SU-DHL-6 (cell line): Measurements from ENCODE around the gene ADAD2.

Source experiments
- H2AFZ ChIP-seq: fragments of 200-600 bp; sonication (generic); 2 replicates; pipeline ENCODE4 v1.6.1; 2014; ENCODE audit warnings: low read depth, mild to moderate bottlenecking, moderate library complexity, mixed read lengths, antibody characterized with exemption, low read length; ENCODE audit not compliant: severe bottlenecking
- H3F3A ChIP-seq: fragments of 200-600 bp; shearing (Covaris generic); 2 replicates; pipeline ENCODE4 v1.6.0; 2016; ENCODE audit warnings: antibody characterized with exemption, mild to moderate bottlenecking; ENCODE audit not compliant: insufficient read depth
- H3K27ac ChIP-seq: fragments of 200-600 bp; sonication (generic); 2 replicates; pipeline ENCODE4 v1.5.1; 2016; ENCODE audit warnings: low read depth, mild to moderate bottlenecking, low read length, moderate library complexity, mixed read lengths
- H3K27me3 ChIP-seq: fragments of 200-600 bp; sonication (generic), shearing (Covaris generic); 2 replicates; pipeline ENCODE4 v1.6.0; 2014; ENCODE audit warnings: mild to moderate bottlenecking, low read length
- H3K36me3 ChIP-seq: fragments of 200-600 bp; sonication (generic); 2 replicates; pipeline ENCODE4 v1.6.1; 2014; ENCODE audit warnings: mild to moderate bottlenecking, low read length, mixed read lengths
- H3K4me2 ChIP-seq: fragments of 300-600, 200-600 bp; shearing (Covaris generic), sonication (generic); 2 replicates; pipeline ENCODE4 v1.6.0; 2014; ENCODE audit warnings: low read length, low read depth, mild to moderate bottlenecking; ENCODE audit not compliant: poor library complexity, severe bottlenecking
- H3K4me3 ChIP-seq: fragments of 200-600 bp; sonication (generic); 2 replicates; pipeline ENCODE4 v1.5.1; 2014; ENCODE audit warnings: antibody characterized with exemption, low read length, mild to moderate bottlenecking, mixed read lengths; ENCODE audit not compliant: insufficient read depth, poor library complexity, severe bottlenecking
- H3K79me2 ChIP-seq: fragments of 200-600 bp; sonication (generic); 2 replicates; pipeline ENCODE4 v1.6.1; 2014; ENCODE audit warnings: mild to moderate bottlenecking, low read length, moderate library complexity; ENCODE audit not compliant: insufficient read depth
- H3K9ac ChIP-seq: fragments of 200-600 bp; sonication (generic); 2 replicates; pipeline ENCODE4 v1.7.0; 2014; ENCODE audit warnings: mild to moderate bottlenecking, low read length
- H3K9me2 ChIP-seq: fragments of 200-600 bp; sonication (generic); replicated peaks from 2 replicates; pipeline ENCODE4 v1.6.1; 2014; ENCODE audit warnings: low read length; ENCODE audit not compliant: insufficient read depth
- H3K9me3 ChIP-seq: fragments of 200-600 bp; sonication (generic); 2 replicates; pipeline ENCODE4 v1.6.1; 2014; ENCODE audit warnings: low read length, mixed read lengths; ENCODE audit not compliant: insufficient read depth
- H4K20me1 ChIP-seq: fragments of 200-600 bp; sonication (generic); 2 replicates; pipeline ENCODE4 v1.6.1; 2014; ENCODE audit warnings: low read depth, mild to moderate bottlenecking, antibody characterized with exemption, low read length, moderate library complexity, mixed read lengths
- CTCF ChIP-seq: fragments of 200-600 bp; sonication (generic); IDR thresholded peaks from one replicate; pipeline ENCODE4 v1.5.1; 2017; ENCODE audit warnings: antibody characterized with exemption, mild to moderate bottlenecking, low read length, moderate library complexity; ENCODE audit not compliant: insufficient read depth, poor library complexity, severe bottlenecking
- EZH2phosphoT487 ChIP-seq: fragments of 200-600 bp; sonication (generic), shearing (Covaris generic); conservative IDR thresholded peaks from 2 replicates; pipeline ENCODE4 v1.6.1; 2018; ENCODE audit warnings: mild to moderate bottlenecking, antibody characterized with exemption, low read length, moderate library complexity, mixed read lengths

The ADAD2 gene

GRCh38 chr16:84183572-84183875, 7.4 kb upstream of the ADAD2 start:
- Histone ChIP-seq H3F3A (no peaks in the 10 kb centered on the region), H3K4me3 (no peak overlapping the region), H3K27ac (no peak overlapping the region), H3K79me2 (peaks cover 25% of the 10 kb centered on the region), H3K36me3 (no peaks in the 10 kb centered on the region), H3K9me3 (no peaks in the 10 kb centered on the region), H3K9me2 (no peaks in the 10 kb centered on the region), H3K27me3 (no peaks in the 10 kb centered on the region), H3K9ac (no peak overlapping the region), H3K4me2 (no peak overlapping the region), H4K20me1 (no peaks in the 10 kb centered on the region), H2AFZ (no peak overlapping the region)
- no peak for TF ChIP-seq CTCF
- no peak for TF ChIP-seq EZH2phosphoT487

GRCh38 chr16:84183911-84184591, 6.9 kb upstream of the ADAD2 start:
- Histone ChIP-seq H4K20me1 (no peaks in the 10 kb centered on the region), H3K27ac (no peak overlapping the region), H3K36me3 (no peaks in the 10 kb centered on the region), H3K79me2 (peaks cover 25% of the 10 kb centered on the region), H2AFZ (no peak overlapping the region), H3K4me2 (no peak overlapping the region), H3K27me3 (no peaks in the 10 kb centered on the region), H3K9ac (no peak overlapping the region), H3F3A (no peaks in the 10 kb centered on the region), H3K9me3 (no peaks in the 10 kb centered on the region), H3K4me3 (no peak overlapping the region), H3K9me2 (no peaks in the 10 kb centered on the region)
- TF ChIP-seq EZH2phosphoT487, result no peak
- TF ChIP-seq CTCF, result no peak

GRCh38 chr16:84184775-84185174, 6.2 kb upstream of the ADAD2 start:
- H3K9me2 ChIP-seq, result no peaks in the 10 kb centered on the region
- H3F3A ChIP-seq, result no peaks in the 10 kb centered on the region
- H3K27me3 ChIP-seq, result no peaks in the 10 kb centered on the region
- H3K4me3 ChIP-seq, result no peak overlapping the region
- peaks cover 25% of the 10 kb centered on the region for H3K79me2 ChIP-seq
- no peaks in the 10 kb centered on the region for H4K20me1 ChIP-seq
- no peaks in the 10 kb centered on the region for H3K36me3 ChIP-seq
- no peak overlapping the region for H3K9ac ChIP-seq
- no peak for TF ChIP-seq CTCF
- TF ChIP-seq EZH2phosphoT487, result no peak
- no peak overlapping the region for H3K27ac ChIP-seq
- H3K4me2 ChIP-seq, result no peak overlapping the region
- H3K9me3 ChIP-seq, result no peaks in the 10 kb centered on the region
- no peak overlapping the region for H2AFZ ChIP-seq
